Transverse colon (tissue), 4 donors: ENCODE measurements around the gene PAK1. TPM values are rescaled to one million over a fixed set of nuclear protein-coding genes. Genes with fewer than 3 reads are reported as not detected.

Experiments used
- DNase-seq: peaks from one replicate; pipeline ENCODE4 v3.0.0-alpha.2; 2019
- H3K27ac ChIP-seq, 4 donors: fragments of 200-600 bp; sonication (generic); 2 replicates each; pipeline ENCODE4 v1.5.1; 2016 to 2018; ENCODE audit warnings: inconsistent platforms in 4 of 4
- H3K27me3 ChIP-seq: fragments of 200-600 bp; sonication (generic); 2 replicates; pipeline ENCODE4 v1.5.1; 2017; ENCODE audit warnings: inconsistent platforms
- H3K36me3 ChIP-seq, 4 donors: fragments of 200-600 bp; sonication (generic); 2 replicates each; pipeline ENCODE4 v1.5.1; 2017 to 2019; ENCODE audit warnings: inconsistent platforms in 4 of 4
- H3K4me1 ChIP-seq, 4 donors: fragments of 200-600 bp; sonication (generic); 2 replicates each; pipeline ENCODE4 v1.5.1; 2017 to 2020; ENCODE audit warnings: inconsistent platforms in 4 of 4
- H3K4me3 ChIP-seq, 4 donors: fragments of 200-600 bp; sonication (generic); 1 replicate in 1 of 4; 2 replicates in 3 of 4; pipeline versions ENCODE4 v1.5.1 to v1.6.1; 2017 to 2019; ENCODE audit warnings: inconsistent platforms in 4 of 4
- H3K9me3 ChIP-seq, 2 donors: fragments of 200-600 bp; sonication (generic); 2 replicates each; pipeline ENCODE4 v1.5.1; 2017 to 2019; ENCODE audit warnings: inconsistent platforms in 2 of 2
- EP300 ChIP-seq: sonication (generic); formaldehyde crosslinking; IDR thresholded peaks from one replicate; pipeline ENCODE4 v1.6.1; 2017; ENCODE audit warnings: antibody characterized with exemption, low read depth
- POLR2A ChIP-seq: fragments of 450-650 bp; IDR thresholded peaks from one replicate; pipeline ENCODE4 v1.6.1; 2016; ENCODE audit warnings: antibody characterized with exemption, mild to moderate bottlenecking, moderate library complexity
- POLR2AphosphoS5 ChIP-seq, 3 donors: sonication (generic); formaldehyde crosslinking; IDR thresholded peaks; one replicate each; pipeline ENCODE4 v1.6.1; 2016; ENCODE audit warnings: antibody characterized with exemption in 3 of 3
- WGBS, 2 donors: methylation state at CpG; one replicate each; pipeline ENCODE4 v1.1.5; 2018; ENCODE audit warnings: low coverage in 1 of 2; 5-methylcytosine and 5-hydroxymethylcytosine counted together
- in situ Hi-C, 4 donors: fragments of 200-750 bp; cut with MboI; loops; one replicate each; pipeline versions ENCODE4 v1.15.0 to v1.15.1; 2017; ENCODE audit warnings: low sequenced_read_pairs in 3 of 4, low pct_ligation_motif_present in 1 of 4, low pct_unique_long_range_greater_than_20kb in 1 of 4
- intact Hi-C: fragments of 100-400 bp; cut with DNase I; formaldehyde crosslinking; loops from one replicate; pipeline ENCODE4 v1.15.1; 2023; ENCODE audit warnings: low total_unique reads
- total RNA-seq, 4 donors: library from RNA; depleted of rRNA; stranded (reverse); fragments of >200 nt; gene quantifications; one replicate each; pipeline ENCODE4 v1.1.0, GENCODE V29; 2016
- TF ChIP-seq, protein P1 (sequence below), 5 experiments: fragments of 200-600 bp in 3 of 5; fragments of 450-650 bp in 2 of 5; sonication (generic) in 3 of 5; IDR thresholded peaks; 1 replicate in 2 of 5; 2 replicates in 3 of 5; pipeline ENCODE4 v1.5.1; 2016 to 2017; ENCODE audit warnings: antibody characterized with exemption in 5 of 5, inconsistent platforms in 3 of 5, mild to moderate bottlenecking in 2 of 5, moderate library complexity in 1 of 5

Gene PAK1
- total RNA-seq: 100 to 1,000 TPM; 104 to 222 (median 128) TPM

DNA sequence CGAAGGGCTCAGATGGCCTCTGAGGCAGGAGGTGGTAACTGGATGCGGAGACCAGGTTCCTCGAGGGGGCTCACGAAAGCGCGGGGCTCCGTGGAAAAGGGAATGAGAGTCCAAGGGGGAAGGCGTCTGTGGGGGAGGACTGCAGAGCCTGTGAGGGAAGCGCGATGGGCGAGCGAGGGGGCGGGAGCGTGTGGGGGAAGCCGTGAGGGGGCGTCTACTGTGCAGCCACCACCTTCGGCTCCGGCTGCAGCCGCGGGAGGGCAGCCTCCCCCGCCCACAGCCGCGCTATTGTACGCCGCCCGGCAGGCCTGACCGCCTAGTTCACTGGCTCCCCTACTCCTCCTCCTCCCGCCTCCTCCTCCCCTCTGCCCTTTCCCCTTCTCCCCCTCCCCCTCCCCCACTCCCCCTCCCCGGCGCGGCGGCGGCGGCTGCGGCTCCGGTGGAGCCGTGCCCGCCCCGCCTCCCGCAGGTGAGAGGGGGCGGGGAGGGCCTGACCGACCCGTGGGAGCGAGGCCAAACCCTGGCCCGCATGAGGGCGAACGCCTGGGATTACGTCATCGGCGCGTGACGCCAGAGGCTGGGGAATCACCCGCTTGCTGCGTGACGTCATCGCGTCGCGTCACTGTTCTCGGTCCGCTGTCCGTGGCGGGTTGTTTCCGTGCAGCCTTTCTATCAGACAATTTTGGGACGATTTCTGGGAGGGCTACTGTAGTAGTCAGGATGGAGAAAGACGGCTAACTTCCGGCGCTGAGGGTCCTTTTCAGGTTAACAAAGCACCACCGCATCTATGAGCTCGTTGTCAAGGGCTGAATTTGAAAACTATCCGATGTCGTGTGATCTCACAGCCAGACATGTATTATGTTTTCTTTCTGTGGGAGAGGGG, at the start of gene PAK1:
TSS of gene PAK1 (minus strand) at position 294 of the 883 bp plus-strand sequence. CDS start 81,574 bp downstream, outside the sequence.
- no peaks in the 10 kb centered on the region for H3K36me3 ChIP-seq
- peaks cover 5 to 47% (median 23%) of the 10 kb centered on the region in 4 donors for H3K4me1 ChIP-seq
- 2% methylated on average over 32 of the region's 72 CpGs; no CpG with 5 or more reads in 1 of the 2 donors for WGBS, 2 donors
- in situ Hi-C loops: no loop called here
- H3K27ac ChIP-seq: peak within 1 kb of the TSS; percentile 89 to 94 (median 91)
- no peaks in the 10 kb centered on the region for H3K27me3 ChIP-seq
- DNase-seq: peak; percentile 96
- intact Hi-C loops: no loop called here
- H3K9me3 ChIP-seq: no peaks in the 10 kb centered on the region
- H3K4me3 ChIP-seq: peak within 1 kb of the TSS; percentile 55 to 93 (median 78)
- TF ChIP-seq POLR2A (peak; percentile 82), POLR2AphosphoS5 (IDR thresholded peaks at IDR 0.05) (peak in 2 of 3 donors; percentile 72 to 78), EP300 (peak; percentile 23)
- TF ChIP-seq, protein P1, sequence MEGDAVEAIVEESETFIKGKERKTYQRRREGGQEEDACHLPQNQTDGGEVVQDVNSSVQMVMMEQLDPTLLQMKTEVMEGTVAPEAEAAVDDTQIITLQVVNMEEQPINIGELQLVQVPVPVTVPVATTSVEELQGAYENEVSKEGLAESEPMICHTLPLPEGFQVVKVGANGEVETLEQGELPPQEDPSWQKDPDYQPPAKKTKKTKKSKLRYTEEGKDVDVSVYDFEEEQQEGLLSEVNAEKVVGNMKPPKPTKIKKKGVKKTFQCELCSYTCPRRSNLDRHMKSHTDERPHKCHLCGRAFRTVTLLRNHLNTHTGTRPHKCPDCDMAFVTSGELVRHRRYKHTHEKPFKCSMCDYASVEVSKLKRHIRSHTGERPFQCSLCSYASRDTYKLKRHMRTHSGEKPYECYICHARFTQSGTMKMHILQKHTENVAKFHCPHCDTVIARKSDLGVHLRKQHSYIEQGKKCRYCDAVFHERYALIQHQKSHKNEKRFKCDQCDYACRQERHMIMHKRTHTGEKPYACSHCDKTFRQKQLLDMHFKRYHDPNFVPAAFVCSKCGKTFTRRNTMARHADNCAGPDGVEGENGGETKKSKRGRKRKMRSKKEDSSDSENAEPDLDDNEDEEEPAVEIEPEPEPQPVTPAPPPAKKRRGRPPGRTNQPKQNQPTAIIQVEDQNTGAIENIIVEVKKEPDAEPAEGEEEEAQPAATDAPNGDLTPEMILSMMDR (IDR thresholded peaks at IDR 0.05): peak in 1 of 5 experiments; percentile 23

DNA sequence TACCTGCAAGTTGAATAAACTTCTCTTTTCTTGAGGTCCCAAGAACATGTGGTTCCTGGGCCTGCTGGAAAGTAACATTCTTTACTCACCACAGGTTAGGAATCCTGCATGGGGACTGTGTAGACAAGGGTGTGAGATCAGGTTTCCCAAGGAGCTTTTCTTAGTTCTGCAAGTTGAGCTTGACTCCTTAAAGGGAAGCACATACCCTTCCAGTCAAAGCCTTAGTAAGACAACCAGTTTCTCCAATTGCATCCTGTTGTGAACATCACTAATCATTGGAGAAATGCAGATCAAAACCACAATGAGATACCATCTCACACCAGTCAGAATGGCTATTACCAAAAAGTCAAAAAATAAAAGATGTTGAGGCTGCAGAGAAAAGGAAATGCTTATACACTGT, 48.3 kb upstream of the PAK1 start:
- Histone ChIP-seq H3K4me1 (no peaks in the 10 kb centered on the region), H3K27me3 (no peaks in the 10 kb centered on the region), H3K27ac (no peak overlapping the region), H3K4me3 (no peak overlapping the region), H3K36me3 (no peaks in the 10 kb centered on the region), H3K9me3 (no peaks in the 10 kb centered on the region)
- no peak for TF ChIP-seq POLR2AphosphoS5 (IDR thresholded peaks at IDR 0.05)
- intact Hi-C loops: no loop called here
- in situ Hi-C loops: no loop called here
- no peak for DNase-seq

DNA sequence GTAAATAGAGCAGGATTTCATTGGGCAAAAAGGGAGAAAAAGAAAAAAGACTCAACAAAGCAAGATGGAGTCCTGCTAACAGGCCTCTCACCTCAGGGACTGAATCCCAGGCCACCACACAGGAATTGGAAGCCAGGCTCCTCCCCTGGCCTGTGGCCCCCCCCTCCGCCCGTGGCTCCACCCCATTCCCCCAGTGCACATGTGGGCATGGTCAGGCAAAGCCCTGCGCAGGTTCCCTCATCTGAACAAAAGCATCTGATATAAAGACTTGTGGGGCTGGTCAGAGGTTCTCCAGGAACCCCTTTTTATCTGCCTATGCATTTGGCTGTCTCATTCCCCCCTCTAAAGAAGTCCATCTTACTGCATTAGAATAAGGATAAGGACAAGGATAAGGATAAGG, 46.0 kb upstream of the PAK1 start:
- no peaks in the 10 kb centered on the region for H3K9me3 ChIP-seq
- TF ChIP-seq POLR2A: no peak
- TF ChIP-seq EP300: no peak
- TF ChIP-seq POLR2AphosphoS5 (IDR thresholded peaks at IDR 0.05): no peak
- TF ChIP-seq, protein P1 (IDR thresholded peaks at IDR 0.05): no peak
- peaks cover 0 to 11% (median 2%) of the 10 kb centered on the region in 4 donors for H3K4me1 ChIP-seq
- intact Hi-C loops: no loop called here
- in situ Hi-C loops: no loop called here
- no peak for DNase-seq
- no peaks in the 10 kb centered on the region for H3K36me3 ChIP-seq
- no peaks in the 10 kb centered on the region for H3K27me3 ChIP-seq
- no peak overlapping the region for H3K27ac ChIP-seq
- 83% methylated on average over 3 of the region's 3 CpGs; no CpG with 5 or more reads in 1 of the 2 donors for WGBS, 2 donors
- no peak overlapping the region for H3K4me3 ChIP-seq

DNA sequence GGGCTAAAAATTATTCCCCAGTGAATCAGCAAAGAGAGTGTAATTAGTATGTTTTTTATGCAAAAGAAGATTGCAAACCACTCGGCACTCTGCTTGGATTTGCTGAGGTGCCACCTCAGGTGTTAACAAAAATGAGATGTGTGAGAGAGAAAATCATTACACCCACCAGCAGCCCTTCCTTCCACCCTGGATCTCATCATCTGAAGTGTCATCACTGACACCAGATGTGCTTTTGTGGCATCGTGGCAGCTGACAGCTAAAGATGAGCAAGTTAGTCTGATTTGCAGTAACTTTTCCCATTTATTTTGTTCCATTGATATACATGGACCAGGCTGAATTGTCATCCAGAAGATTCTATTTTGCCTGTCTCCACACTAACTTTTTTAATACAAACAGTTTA, 44.6 kb upstream of the PAK1 start:
- in situ Hi-C loops (no loop called here), intact Hi-C loops (no loop called here)
- H3K9me3 ChIP-seq: no peaks in the 10 kb centered on the region
- H3K36me3 ChIP-seq: no peaks in the 10 kb centered on the region
- peaks cover 0 to 12% (median 3%) of the 10 kb centered on the region in 4 donors for H3K4me1 ChIP-seq
- 83 to 86% methylated on average over 1 to 2 of the region's 2 CpGs for WGBS, 2 donors
- no peak overlapping the region for H3K4me3 ChIP-seq
- no peaks in the 10 kb centered on the region for H3K27me3 ChIP-seq
- TF ChIP-seq POLR2AphosphoS5 (IDR thresholded peaks at IDR 0.05) (no peak), EP300 (no peak), POLR2A (no peak)
- TF ChIP-seq, protein P1 (IDR thresholded peaks at IDR 0.05): no peak
- no peak for DNase-seq
- no peak overlapping the region for H3K27ac ChIP-seq
